Right atrium auricular region (tissue), 2 donors: Measurements from ENCODE around the gene MAGI1. TPM values are rescaled to one million over a fixed set of nuclear protein-coding genes. Genes with fewer than 3 reads are reported as not detected.

Experiments
- DNase-seq: peaks from one replicate; pipeline ENCODE4 v3.0.0-alpha.2; 2019; ENCODE audit warnings: low spot score
- H3K27ac ChIP-seq, 2 donors: fragments of 200-600 bp; sonication (generic); 1 replicate in 1 of 2; 2 replicates in 1 of 2; pipeline ENCODE4 v1.5.1; 2016 to 2019
- H3K27me3 ChIP-seq, 2 donors: fragments of 200-600 bp; sonication (generic); one replicate each; pipeline versions ENCODE4 v1.5.1 to v1.6.0; 2017 to 2019
- H3K36me3 ChIP-seq: fragments of 200-600 bp; sonication (generic); one replicate; pipeline ENCODE4 v1.5.1; 2016
- H3K4me1 ChIP-seq, 2 donors: fragments of 200-600 bp; sonication (generic); one replicate each; pipeline versions ENCODE4 v1.5.1 to v1.6.0; 2017 to 2019
- H3K4me3 ChIP-seq, 2 donors: fragments of 200-600 bp; sonication (generic); 1 replicate in 1 of 2; 2 replicates in 1 of 2; pipeline ENCODE4 v1.5.1; 2017 to 2019; ENCODE audit warnings: mild to moderate bottlenecking in 1 of 2, moderate library complexity in 1 of 2
- H3K9me3 ChIP-seq, 2 donors: fragments of 200-600 bp; sonication (generic); one replicate each; pipeline ENCODE4 v1.5.1; 2019
- total RNA-seq, 2 donors: library from RNA; depleted of rRNA; stranded (reverse); fragments of >200 nt; gene quantifications; one replicate each; pipeline ENCODE4 v1.1.0, GENCODE V29; 2016
- TF ChIP-seq, protein P1 (sequence below), 2 donors: fragments of 200-600 bp; sonication (generic); IDR thresholded peaks; one replicate each; pipeline ENCODE4 v1.5.1; 2019; ENCODE audit warnings: antibody characterized with exemption in 2 of 2

Gene MAGI1
- total RNA-seq, 2 donors from 2014 or later = 28.5 to 34.8 TPM

- Histone ChIP-seq H3K27me3 (no peaks in the 10 kb centered on the region), H3K4me3 (no peak overlapping the region), H3K36me3 (no peaks in the 10 kb centered on the region), H3K4me1 (peaks cover 0 to 5% of the 10 kb centered on the region in 2 donors), H3K27ac (no peak overlapping the region), H3K9me3 (no peaks in the 10 kb centered on the region)
- TF ChIP-seq, protein P1, sequence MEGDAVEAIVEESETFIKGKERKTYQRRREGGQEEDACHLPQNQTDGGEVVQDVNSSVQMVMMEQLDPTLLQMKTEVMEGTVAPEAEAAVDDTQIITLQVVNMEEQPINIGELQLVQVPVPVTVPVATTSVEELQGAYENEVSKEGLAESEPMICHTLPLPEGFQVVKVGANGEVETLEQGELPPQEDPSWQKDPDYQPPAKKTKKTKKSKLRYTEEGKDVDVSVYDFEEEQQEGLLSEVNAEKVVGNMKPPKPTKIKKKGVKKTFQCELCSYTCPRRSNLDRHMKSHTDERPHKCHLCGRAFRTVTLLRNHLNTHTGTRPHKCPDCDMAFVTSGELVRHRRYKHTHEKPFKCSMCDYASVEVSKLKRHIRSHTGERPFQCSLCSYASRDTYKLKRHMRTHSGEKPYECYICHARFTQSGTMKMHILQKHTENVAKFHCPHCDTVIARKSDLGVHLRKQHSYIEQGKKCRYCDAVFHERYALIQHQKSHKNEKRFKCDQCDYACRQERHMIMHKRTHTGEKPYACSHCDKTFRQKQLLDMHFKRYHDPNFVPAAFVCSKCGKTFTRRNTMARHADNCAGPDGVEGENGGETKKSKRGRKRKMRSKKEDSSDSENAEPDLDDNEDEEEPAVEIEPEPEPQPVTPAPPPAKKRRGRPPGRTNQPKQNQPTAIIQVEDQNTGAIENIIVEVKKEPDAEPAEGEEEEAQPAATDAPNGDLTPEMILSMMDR (IDR thresholded peaks at IDR 0.05) = no peak
- no peak for DNase-seq
Observed at GRCh38 chr3:65402597-65402996, 636.1 kb downstream of the MAGI1 start.

DNA sequence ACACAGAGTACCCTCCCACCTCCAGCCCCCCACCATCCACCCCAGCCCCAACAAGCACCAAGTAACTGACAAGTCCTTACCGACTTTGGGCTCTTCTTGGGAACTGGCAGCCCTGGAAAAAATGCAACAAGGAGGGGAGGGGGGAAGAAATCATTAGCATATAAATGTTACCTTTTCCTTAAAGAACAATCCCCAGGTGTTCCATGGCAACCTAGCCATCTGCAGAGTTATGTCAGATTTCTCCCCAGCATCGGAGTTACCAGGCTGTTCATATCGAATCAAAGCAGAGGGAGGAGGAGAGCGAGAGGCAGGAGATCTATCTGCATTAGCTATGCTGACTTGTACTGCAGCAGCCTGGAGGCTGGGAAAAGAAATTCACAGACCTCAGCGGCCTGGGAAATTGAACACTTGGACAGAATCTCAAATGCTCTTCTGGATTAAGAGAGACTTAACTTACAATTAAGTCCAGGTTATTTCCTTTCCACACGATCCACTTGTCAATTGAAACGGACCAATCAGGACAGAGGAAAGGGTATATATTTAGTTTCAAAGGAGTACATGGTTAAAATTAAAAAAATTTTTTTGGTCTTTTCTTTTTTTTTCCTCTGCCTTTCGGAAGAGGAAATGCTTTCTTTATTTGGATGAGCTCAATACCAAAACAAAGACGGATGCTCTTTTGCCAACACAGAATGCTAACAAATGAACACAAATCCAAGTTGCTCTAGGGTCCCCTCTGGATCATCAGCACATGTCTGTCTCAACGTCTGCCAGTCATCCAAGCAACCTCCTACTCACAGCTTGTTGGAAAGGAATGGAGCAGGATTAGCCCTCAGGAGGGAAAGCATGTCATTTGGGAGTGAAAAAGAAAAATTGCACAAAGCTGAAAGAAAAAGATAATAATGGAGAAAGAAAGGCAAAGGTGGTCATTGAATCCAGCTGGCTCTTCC is 637.1 kb downstream of the MAGI1 start:
- no peak for DNase-seq
- Histone ChIP-seq H3K9me3 (no peaks in the 10 kb centered on the region), H3K4me1 (peaks cover 0 to 5% of the 10 kb centered on the region in 2 donors), H3K36me3 (no peaks in the 10 kb centered on the region), H3K27me3 (no peaks in the 10 kb centered on the region), H3K27ac (no peak overlapping the region), H3K4me3 (no peak overlapping the region)
- TF ChIP-seq, protein P1 (IDR thresholded peaks at IDR 0.05) = no peak

- TF ChIP-seq, protein P1 (IDR thresholded peaks at IDR 0.05) = no peak
Observed at GRCh38 chr3:65400899-65401298, 637.8 kb downstream of the MAGI1 start.

GRCh38 chr3:65398953-65399352 is 639.8 kb downstream of the MAGI1 start:
- H3K36me3 ChIP-seq = no peaks in the 10 kb centered on the region
- DNase-seq = no peak
- H3K27ac ChIP-seq = no peak overlapping the region
- no peaks in the 10 kb centered on the region for H3K27me3 ChIP-seq
- TF ChIP-seq, protein P1 (IDR thresholded peaks at IDR 0.05) = no peak
- no peaks in the 10 kb centered on the region for H3K9me3 ChIP-seq
- peaks cover 0 to 5% of the 10 kb centered on the region in 2 donors for H3K4me1 ChIP-seq
- H3K4me3 ChIP-seq = no peak overlapping the region

More at GRCh38 chr3:65400899-65401298, 637.8 kb downstream of the MAGI1 start:
- DNase-seq = no peak
- Histone ChIP-seq H3K9me3 (no peaks in the 10 kb centered on the region), H3K36me3 (no peaks in the 10 kb centered on the region), H3K4me3 (no peak overlapping the region), H3K27ac (no peak overlapping the region), H3K27me3 (no peaks in the 10 kb centered on the region), H3K4me1 (peaks cover 0 to 5% of the 10 kb centered on the region in 2 donors)

- Histone ChIP-seq H3K27me3 (no peaks in the 10 kb centered on the region), H3K27ac (no peak overlapping the region), H3K4me1 (peaks cover 0 to 5% of the 10 kb centered on the region in 2 donors), H3K36me3 (no peaks in the 10 kb centered on the region), H3K4me3 (no peak overlapping the region), H3K9me3 (no peaks in the 10 kb centered on the region)
- no peak for DNase-seq
- TF ChIP-seq, protein P1 (IDR thresholded peaks at IDR 0.05) = no peak
Observed at GRCh38 chr3:65396078-65396477, 642.6 kb downstream of the MAGI1 start.
